ENCODE measurements around the gene ENO1. TPM values are rescaled to one million over a fixed set of nuclear protein-coding genes. Genes with fewer than 3 reads are reported as not detected.

ENO1 gene
- total RNA-seq, 4 donors from 2014 or later = 390 to 481 (median 441) TPM

DNA sequence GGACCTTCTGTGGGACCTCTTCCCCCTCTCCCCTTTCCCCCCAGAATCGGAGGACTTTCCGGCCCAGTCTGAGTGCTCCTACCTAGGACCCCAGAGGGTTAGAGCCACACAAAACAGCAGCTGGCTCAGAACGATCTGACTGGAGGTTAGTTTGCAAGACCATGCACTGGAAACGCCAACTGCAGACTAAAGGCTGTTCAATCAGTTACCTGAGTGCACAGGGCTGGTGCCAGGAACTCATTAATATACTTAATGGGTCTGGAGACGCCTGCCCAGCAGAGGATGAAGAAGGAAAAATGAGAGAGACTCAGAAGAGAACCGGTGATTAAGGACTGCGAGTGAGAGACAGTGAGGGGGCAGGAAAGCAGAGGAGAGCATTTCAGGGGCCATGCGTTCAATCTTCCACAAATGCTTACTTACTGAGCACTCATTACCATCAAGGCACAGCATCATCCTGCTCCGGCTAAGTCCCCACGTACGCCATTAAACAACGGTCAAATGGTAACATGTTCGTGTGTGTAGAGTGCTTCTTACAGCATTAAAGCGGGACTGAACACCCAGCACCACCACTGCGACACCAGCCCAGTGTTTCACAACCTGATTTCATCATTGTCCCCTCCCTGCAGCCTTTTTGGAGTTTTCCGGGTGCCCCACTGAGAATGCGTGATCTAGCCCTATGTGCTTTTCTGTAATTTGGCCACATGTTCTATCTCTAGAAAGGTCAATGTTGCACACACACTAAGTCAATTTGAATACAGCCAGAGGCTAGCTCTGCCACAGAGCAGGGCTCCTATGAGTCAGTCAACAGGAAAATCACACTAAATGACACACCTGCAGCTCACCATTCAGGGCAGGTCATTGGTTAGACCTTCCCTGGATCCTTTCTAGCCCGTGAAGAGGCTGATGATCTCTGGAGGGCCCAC lies 7.6 kb downstream of the ENO1 start:
- TF ChIP-seq, protein P1, sequence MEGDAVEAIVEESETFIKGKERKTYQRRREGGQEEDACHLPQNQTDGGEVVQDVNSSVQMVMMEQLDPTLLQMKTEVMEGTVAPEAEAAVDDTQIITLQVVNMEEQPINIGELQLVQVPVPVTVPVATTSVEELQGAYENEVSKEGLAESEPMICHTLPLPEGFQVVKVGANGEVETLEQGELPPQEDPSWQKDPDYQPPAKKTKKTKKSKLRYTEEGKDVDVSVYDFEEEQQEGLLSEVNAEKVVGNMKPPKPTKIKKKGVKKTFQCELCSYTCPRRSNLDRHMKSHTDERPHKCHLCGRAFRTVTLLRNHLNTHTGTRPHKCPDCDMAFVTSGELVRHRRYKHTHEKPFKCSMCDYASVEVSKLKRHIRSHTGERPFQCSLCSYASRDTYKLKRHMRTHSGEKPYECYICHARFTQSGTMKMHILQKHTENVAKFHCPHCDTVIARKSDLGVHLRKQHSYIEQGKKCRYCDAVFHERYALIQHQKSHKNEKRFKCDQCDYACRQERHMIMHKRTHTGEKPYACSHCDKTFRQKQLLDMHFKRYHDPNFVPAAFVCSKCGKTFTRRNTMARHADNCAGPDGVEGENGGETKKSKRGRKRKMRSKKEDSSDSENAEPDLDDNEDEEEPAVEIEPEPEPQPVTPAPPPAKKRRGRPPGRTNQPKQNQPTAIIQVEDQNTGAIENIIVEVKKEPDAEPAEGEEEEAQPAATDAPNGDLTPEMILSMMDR (IDR thresholded peaks at IDR 0.05; ENCODE audit: low read depth) = no peak

DNA sequence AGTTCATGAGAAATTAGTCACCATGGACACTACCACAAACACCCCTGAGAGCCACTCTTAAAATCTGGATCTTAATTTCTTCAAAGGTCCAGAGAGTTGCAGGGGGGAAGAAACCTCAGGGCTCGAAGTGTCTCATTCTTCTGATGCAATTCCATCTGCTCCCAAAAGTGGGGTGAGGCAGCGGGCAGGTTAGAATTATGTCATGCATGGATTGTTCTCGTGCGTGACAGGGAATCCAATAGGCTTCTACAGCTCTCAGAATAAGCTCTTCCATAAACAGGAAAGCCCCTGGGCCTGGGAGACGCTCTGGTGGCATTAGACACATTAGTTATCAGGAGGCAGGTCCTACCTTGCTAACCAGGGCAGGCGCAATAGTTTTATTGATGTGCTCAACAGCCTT lies 8.4 kb downstream of the ENO1 start:
- TF ChIP-seq, protein P1 (IDR thresholded peaks at IDR 0.05; ENCODE audit: low read depth) = no peak

DNA sequence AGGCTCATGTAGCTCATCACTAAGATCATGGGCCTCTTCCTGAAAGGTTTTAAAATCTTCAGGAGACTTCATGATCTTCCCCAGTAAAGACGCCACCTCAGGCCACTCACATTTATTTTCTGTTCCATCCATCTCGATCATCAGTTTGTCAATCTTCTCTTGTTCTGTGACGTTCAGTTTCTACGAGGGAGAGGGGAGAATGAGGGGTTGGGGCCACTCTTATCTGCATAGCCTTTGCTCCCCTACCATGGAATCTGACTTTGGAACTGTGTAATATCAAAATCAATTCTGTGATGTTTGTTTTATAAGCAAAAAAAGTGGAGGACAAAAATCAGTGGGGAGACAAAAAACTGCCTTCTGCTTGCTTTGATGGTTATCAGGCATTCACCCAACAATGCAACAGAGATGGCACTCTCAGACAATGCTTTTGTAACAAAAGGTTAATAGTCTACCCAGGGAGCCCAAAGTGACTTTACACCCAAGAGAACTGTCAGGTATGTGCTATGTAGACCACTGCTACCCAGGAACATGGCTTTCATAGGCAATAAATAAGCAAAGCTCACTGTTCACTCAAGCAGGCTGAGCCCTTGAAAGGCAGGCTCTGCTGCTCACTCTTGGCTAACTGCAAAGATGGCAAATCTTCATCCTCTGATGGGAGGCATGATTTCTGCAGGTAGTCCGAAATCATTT lies 10.5 kb downstream of the ENO1 start:
- TF ChIP-seq, protein P1 (IDR thresholded peaks at IDR 0.05; ENCODE audit: low read depth) = no peak

GRCh38 chr1:8866792-8867415 lies 11.6 kb downstream of the ENO1 start:
- TF ChIP-seq, protein P1 (IDR thresholded peaks at IDR 0.05; ENCODE audit: low read depth) = no peak

GRCh38 chr1:8866173-8866791 lies 12.2 kb downstream of the ENO1 start:
- TF ChIP-seq, protein P1 (IDR thresholded peaks at IDR 0.05; ENCODE audit: low read depth) = no peak

- TF ChIP-seq, protein P1 (IDR thresholded peaks at IDR 0.05; ENCODE audit: low read depth) = no peak
These were observed 13.7 kb downstream of the ENO1 start for GRCh38 chr1:8864713-8865344.

All from subcutaneous adipose tissue (tissue), 4 donors.